ENCODE results near the gene ARVCF.
"Not testable (repeated sequence)": the region's sequence is repeated elsewhere in the genome, so short reads cannot be mapped to it uniquely, and the experiment has no call there.

ARVCF gene

DNA sequence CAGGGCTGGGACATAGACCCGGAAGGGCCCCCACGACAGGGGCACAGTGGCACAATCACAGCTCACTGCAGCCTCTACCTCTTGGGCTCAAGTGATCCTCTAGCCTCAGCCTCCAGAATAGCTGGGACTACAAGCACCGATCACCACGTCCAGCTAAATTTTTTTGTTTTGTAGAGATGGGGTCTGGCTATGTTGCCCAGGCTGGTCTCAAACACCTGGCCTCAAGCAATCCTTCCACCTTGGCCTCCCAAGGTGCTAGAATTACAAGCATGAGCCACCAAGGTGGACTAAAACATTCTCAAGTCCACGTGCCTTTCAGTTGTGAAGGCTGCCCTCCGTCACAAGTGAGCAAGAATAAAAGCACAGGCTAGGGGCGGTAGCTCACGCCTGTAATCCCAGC lies 85.1 kb downstream of the ARVCF start:
- H3K4me3 ChIP-seq (ENCODE audit: low read depth, low read length) = no peak overlapping the region
- TF ChIP-seq, protein P1, sequence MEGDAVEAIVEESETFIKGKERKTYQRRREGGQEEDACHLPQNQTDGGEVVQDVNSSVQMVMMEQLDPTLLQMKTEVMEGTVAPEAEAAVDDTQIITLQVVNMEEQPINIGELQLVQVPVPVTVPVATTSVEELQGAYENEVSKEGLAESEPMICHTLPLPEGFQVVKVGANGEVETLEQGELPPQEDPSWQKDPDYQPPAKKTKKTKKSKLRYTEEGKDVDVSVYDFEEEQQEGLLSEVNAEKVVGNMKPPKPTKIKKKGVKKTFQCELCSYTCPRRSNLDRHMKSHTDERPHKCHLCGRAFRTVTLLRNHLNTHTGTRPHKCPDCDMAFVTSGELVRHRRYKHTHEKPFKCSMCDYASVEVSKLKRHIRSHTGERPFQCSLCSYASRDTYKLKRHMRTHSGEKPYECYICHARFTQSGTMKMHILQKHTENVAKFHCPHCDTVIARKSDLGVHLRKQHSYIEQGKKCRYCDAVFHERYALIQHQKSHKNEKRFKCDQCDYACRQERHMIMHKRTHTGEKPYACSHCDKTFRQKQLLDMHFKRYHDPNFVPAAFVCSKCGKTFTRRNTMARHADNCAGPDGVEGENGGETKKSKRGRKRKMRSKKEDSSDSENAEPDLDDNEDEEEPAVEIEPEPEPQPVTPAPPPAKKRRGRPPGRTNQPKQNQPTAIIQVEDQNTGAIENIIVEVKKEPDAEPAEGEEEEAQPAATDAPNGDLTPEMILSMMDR (IDR thresholded peaks at IDR 0.05; ENCODE audit: low read depth, low read length) = no peak

DNA sequence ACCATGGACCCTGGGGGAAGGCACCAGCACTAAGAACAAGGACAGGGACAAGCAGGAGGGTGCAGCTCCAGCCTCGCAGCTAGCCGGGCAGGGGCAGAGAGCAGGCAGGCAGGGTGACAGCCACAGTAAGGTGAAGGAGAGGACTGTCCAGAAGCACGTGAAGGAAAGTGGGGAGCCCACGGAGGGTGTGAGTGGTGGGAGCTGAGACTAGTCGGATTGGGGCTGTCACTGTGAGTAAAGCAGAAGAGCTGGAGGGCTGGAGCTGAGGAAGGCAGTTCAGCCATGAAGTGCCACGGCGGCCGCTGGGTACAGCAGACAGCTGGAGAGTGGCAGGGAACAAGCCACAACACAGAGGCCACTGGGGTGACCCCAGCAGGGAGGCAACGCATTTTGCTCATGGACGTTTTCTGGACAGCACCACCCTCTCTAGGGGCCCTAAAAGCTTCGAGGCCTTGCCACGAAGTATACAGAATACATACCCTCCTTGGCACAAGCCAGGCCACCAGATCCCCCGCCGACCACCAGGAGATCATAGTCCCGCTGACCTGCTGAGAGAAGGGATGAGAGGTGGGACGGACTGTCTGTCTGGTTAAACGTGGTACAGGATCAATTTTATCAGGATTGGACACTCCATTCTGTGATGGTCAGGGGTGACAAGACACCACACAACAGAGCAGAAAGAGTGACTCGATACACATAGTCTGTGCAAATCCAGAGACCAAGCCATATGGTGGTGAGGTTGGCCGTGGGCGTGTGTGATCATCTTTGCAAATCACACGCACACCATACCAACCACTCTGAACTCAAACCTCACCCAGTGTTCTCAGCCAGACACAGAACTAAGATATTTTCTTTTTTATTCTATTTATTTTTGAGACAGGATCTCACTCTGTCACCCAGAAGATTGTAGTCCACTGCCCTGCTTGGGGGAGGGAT lies 85.8 kb downstream of the ARVCF start:
- TF ChIP-seq, protein P1 (IDR thresholded peaks at IDR 0.05; ENCODE audit: low read depth, low read length) = no peak

GRCh38 chr22:19929586-19930550 lies 86.8 kb downstream of the ARVCF start:
- TF ChIP-seq, protein P1 (IDR thresholded peaks at IDR 0.05; ENCODE audit: low read depth, low read length) = no peak
- H3K4me3 ChIP-seq (ENCODE audit: low read depth, low read length) = no peak overlapping the region

More for the DNA sequence above, 85.8 kb downstream of the ARVCF start:
- H3K4me3 ChIP-seq (ENCODE audit: low read depth, low read length) = no peak overlapping the region

DNA sequence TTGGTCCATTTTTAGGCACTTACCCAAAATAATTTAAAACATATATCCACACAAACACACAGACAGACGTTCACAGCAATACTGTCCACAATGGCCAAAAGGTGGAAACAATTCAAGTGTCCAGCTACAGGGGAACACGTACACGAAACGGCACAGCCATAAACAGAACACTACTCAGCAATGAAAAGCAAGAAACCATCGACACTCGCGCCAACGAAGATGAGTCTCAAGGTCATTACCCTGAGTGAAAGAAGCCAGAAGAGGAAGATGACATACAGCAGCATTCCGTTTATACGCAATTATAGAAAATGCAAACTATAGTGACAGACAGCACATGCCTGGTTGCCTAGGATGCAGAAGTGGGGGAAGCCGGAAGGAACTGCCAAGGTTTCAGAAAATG lies 88.4 kb downstream of the ARVCF start:
- H3K4me3 ChIP-seq (ENCODE audit: low read depth, low read length) = no peak overlapping the region
- TF ChIP-seq, protein P1 (IDR thresholded peaks at IDR 0.05; ENCODE audit: low read depth, low read length) = no peak

DNA sequence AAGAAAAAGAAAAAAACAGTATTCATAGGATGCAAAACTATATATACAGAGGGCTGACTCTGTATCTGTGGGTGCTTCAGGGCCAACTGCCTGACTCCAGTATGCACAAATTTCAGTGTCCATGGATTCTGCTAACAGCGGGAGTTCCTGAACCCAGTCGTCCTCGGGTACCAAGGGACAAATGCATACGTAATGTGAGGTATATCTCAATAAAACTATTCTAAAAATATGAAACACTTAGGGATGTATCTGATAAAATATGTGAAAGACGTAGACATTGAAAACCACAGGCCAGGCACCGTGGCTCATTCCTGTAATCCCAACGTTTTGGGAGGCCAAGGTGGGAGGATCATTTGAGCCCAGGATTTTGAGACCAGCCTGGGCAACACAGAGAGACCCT lies 88.9 kb downstream of the ARVCF start:
- no peak overlapping the region for H3K4me3 ChIP-seq (ENCODE audit: low read depth, low read length)
- TF ChIP-seq, protein P1 (IDR thresholded peaks at IDR 0.05; ENCODE audit: low read depth, low read length) = no peak

DNA sequence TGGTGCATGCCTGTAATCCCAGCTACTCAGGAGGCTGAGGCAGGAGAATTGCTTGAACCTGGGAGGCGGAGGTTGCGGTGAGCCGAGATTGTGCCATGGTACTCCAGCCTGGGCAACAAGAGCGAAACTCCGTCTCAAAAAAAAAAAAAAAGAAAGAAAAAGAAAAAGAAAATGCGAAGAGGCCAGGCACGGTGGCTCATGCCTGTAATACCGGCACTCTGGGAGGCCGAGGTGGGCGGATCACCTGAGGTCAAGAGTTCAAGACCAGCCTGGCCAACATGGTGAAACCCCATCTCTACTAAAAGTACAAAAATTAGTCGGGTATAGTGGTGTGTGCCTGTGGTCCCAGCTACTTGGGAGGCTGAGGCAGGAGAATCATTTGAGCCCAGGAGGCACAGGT lies 90.6 kb downstream of the ARVCF start:
- H3K4me3 ChIP-seq (ENCODE audit: low read depth, low read length) = not testable (repeated sequence)

DNA sequence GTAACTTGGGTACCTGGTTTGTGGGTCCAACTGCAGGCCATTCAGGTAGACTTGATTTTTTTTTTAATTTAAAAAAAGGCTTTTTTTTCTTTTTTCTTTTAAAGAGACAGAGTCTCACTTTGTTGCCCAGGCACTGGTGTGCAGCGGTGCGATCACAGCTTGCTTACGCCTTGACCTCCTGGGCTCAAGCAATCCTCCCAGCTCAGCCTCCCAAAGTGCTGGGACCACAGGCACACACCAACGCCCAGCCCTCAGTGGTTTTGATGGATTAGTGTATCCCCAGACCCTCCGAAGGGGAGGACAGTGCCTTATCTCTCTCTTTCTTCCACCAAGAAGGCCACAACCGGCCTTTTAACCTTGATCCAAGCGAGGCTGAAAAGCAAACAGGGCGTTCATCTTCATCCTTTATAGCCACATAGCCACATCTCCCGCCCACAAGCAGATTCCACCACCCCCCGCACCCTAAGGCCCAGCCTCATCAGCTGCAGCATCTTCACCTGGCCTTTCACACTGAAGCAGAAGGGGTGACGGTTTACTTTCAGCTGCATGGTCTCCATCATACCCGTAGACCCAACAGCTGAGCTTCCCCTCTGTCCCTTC lies 92.6 kb downstream of the ARVCF start:
- TF ChIP-seq, protein P1 (IDR thresholded peaks at IDR 0.05; ENCODE audit: low read depth, low read length) = no peak
- no peak overlapping the region for H3K4me3 ChIP-seq (ENCODE audit: low read depth, low read length)
